Loucy (cell line): ENCODE data around the gene TMEM233.

Experiments
- H2AFZ ChIP-seq: fragments of 200-600 bp; sonication (generic); 2 replicates; pipeline ENCODE4 v1.6.0; 2016; ENCODE audit warnings: antibody characterized with exemption, mild to moderate bottlenecking, low read length, moderate library complexity
- H3F3A ChIP-seq: fragments of 200-600 bp; 2 replicates; pipeline ENCODE4 v1.6.0; 2016; ENCODE audit warnings: antibody characterized with exemption, low read depth, mild to moderate bottlenecking
- H3K27me3 ChIP-seq: fragments of 200-600 bp; sonication (generic); 2 replicates; pipeline ENCODE4 v1.6.1; 2014; ENCODE audit warnings: low read length, mild to moderate bottlenecking; ENCODE audit not compliant: insufficient read depth, poor library complexity, severe bottlenecking
- H3K36me3 ChIP-seq: fragments of 200-600 bp; sonication (generic); 2 replicates; pipeline ENCODE4 v1.6.1; 2016; ENCODE audit warnings: low read length; ENCODE audit not compliant: insufficient read depth
- H3K4me1 ChIP-seq: fragments of 200-600 bp; sonication (generic); 2 replicates; pipeline ENCODE4 v1.5.1; 2014; ENCODE audit warnings: low read length, mild to moderate bottlenecking; ENCODE audit not compliant: insufficient read depth, poor library complexity, severe bottlenecking
- H3K4me2 ChIP-seq: fragments of 200-600 bp; sonication (generic); 2 replicates; pipeline ENCODE4 v1.6.0; 2014; ENCODE audit warnings: antibody characterized with exemption, low read length, low read depth, mild to moderate bottlenecking; ENCODE audit not compliant: poor library complexity, severe bottlenecking
- H3K4me3 ChIP-seq: fragments of 200-600 bp; sonication (generic); 2 replicates; pipeline ENCODE4 v1.5.1; 2014; ENCODE audit warnings: low read length, mild to moderate bottlenecking, mixed read lengths; ENCODE audit not compliant: poor library complexity, severe bottlenecking
- H3K79me2 ChIP-seq: fragments of 200-600 bp; sonication (generic); 2 replicates; pipeline ENCODE4 v1.6.1; 2014; ENCODE audit warnings: low read length; ENCODE audit not compliant: insufficient read depth
- H3K9ac ChIP-seq: fragments of 200-600 bp; sonication (generic); 2 replicates; pipeline ENCODE4 v1.6.0; 2014; ENCODE audit warnings: mild to moderate bottlenecking, low read depth, low read length, moderate library complexity; ENCODE audit not compliant: poor library complexity, severe bottlenecking
- H3K9me2 ChIP-seq: fragments of 200-600 bp; sonication (generic); replicated peaks from 2 replicates; pipeline ENCODE4 v1.6.1; 2016; ENCODE audit warnings: low read depth, low read length, mixed read lengths
- H3K9me3 ChIP-seq: fragments of 200-600 bp; sonication (generic); 2 replicates; pipeline ENCODE4 v1.6.1; 2014; ENCODE audit warnings: mild to moderate bottlenecking, antibody characterized with exemption, low read length, low read depth; ENCODE audit not compliant: insufficient read depth
- H4K20me1 ChIP-seq: fragments of 200-600 bp; sonication (generic); 2 replicates; pipeline ENCODE4 v1.6.0; 2014; ENCODE audit warnings: antibody characterized with exemption, low read length, mild to moderate bottlenecking; ENCODE audit not compliant: insufficient read depth, poor library complexity, severe bottlenecking
- EZH2phosphoT487 ChIP-seq: fragments of 200-600 bp; IDR thresholded peaks from 2 replicates; pipeline ENCODE4 v1.6.1; 2018; ENCODE audit warnings: antibody characterized with exemption, mild to moderate bottlenecking, moderate library complexity, borderline replicate concordance
- TF ChIP-seq, protein P1 (sequence below): fragments of 200-600 bp; sonication (generic); conservative IDR thresholded peaks from 2 replicates; pipeline ENCODE4 v1.5.1; 2014; ENCODE audit warnings: mild to moderate bottlenecking, antibody characterized with exemption, low read length

TMEM233 gene

GRCh38 chr12:119601877-119602733, 8.5 kb downstream of the TMEM233 start:
- no peak overlapping the region for H3K4me3 ChIP-seq
- no peaks in the 10 kb centered on the region for H3K9me3 ChIP-seq
- H3F3A ChIP-seq: no peaks in the 10 kb centered on the region
- TF ChIP-seq EZH2phosphoT487: no peak
- TF ChIP-seq, protein P1, sequence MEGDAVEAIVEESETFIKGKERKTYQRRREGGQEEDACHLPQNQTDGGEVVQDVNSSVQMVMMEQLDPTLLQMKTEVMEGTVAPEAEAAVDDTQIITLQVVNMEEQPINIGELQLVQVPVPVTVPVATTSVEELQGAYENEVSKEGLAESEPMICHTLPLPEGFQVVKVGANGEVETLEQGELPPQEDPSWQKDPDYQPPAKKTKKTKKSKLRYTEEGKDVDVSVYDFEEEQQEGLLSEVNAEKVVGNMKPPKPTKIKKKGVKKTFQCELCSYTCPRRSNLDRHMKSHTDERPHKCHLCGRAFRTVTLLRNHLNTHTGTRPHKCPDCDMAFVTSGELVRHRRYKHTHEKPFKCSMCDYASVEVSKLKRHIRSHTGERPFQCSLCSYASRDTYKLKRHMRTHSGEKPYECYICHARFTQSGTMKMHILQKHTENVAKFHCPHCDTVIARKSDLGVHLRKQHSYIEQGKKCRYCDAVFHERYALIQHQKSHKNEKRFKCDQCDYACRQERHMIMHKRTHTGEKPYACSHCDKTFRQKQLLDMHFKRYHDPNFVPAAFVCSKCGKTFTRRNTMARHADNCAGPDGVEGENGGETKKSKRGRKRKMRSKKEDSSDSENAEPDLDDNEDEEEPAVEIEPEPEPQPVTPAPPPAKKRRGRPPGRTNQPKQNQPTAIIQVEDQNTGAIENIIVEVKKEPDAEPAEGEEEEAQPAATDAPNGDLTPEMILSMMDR: no peak
- H3K9ac ChIP-seq: no peak overlapping the region
- no peaks in the 10 kb centered on the region for H3K27me3 ChIP-seq
- no peak overlapping the region for H2AFZ ChIP-seq
- H3K36me3 ChIP-seq: no peaks in the 10 kb centered on the region
- H4K20me1 ChIP-seq: no peaks in the 10 kb centered on the region
- no peak overlapping the region for H3K4me2 ChIP-seq
- H3K9me2 ChIP-seq: no peaks in the 10 kb centered on the region
- no peaks in the 10 kb centered on the region for H3K79me2 ChIP-seq
- no peaks in the 10 kb centered on the region for H3K4me1 ChIP-seq

- H3K9me3 ChIP-seq: no peaks in the 10 kb centered on the region
- TF ChIP-seq, protein P1: no peak
- TF ChIP-seq EZH2phosphoT487: no peak
- no peak overlapping the region for H3K9ac ChIP-seq
- no peaks in the 10 kb centered on the region for H3K4me1 ChIP-seq
- H4K20me1 ChIP-seq: no peaks in the 10 kb centered on the region
- no peaks in the 10 kb centered on the region for H3K9me2 ChIP-seq
- H3F3A ChIP-seq: no peaks in the 10 kb centered on the region
- no peaks in the 10 kb centered on the region for H3K27me3 ChIP-seq
- H3K79me2 ChIP-seq: no peaks in the 10 kb centered on the region
- H3K4me3 ChIP-seq: no peak overlapping the region
- H2AFZ ChIP-seq: no peak overlapping the region
- no peaks in the 10 kb centered on the region for H3K36me3 ChIP-seq
- no peak overlapping the region for H3K4me2 ChIP-seq
Observed at GRCh38 chr12:119602734-119603094, 9.1 kb downstream of the TMEM233 start.

DNA sequence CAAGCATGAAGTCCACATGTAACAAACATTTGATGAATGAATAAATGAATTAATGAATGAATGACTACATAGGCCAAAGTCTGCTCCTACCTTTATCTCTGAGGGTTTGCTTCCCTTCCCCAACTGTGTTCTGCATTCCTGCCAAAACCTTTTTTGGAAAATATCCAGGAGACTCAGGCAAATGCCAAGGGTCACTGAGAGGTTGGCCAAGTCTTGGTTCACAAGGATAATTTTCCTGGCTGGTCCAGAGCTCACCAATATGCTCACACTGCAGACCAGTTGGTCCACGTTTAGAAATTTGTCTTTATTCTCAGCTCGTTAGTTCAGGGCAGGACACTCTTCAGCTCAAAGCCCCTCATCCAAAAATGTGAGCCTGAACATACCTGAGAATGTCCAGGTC, 10.2 kb downstream of the TMEM233 start:
- Histone ChIP-seq H3K9me3 (no peaks in the 10 kb centered on the region), H3K79me2 (no peaks in the 10 kb centered on the region), H3K36me3 (no peaks in the 10 kb centered on the region), H4K20me1 (no peaks in the 10 kb centered on the region), H3K9me2 (no peaks in the 10 kb centered on the region), H2AFZ (no peak overlapping the region), H3K4me3 (no peak overlapping the region), H3F3A (no peaks in the 10 kb centered on the region), H3K4me1 (no peaks in the 10 kb centered on the region), H3K9ac (no peak overlapping the region), H3K27me3 (no peaks in the 10 kb centered on the region), H3K4me2 (no peak overlapping the region)
- TF ChIP-seq EZH2phosphoT487: no peak
- TF ChIP-seq, protein P1: no peak
